Hypothalamus (tissue), 51 donors: ENCODE data around the gene HSH2D.
A peak's percentile ranks its signal among the peaks of the same experiment; 100 is the strongest.

Experiments
- DNase-seq, 51 donors: peaks; one replicate each; lab custom pipeline; 2025; lab: John Stamatoyannopoulos, UW

Gene HSH2D

GRCh38 chr19:16190198-16190597 lies 46.7 kb downstream of the HSH2D start:
- DNase-seq: no peak

- no peak for DNase-seq
Measured at GRCh38 chr19:16190736-16191135, 47.3 kb downstream of the HSH2D start.

GRCh38 chr19:16191216-16191908 lies 47.9 kb downstream of the HSH2D start:
- no peak for DNase-seq

- DNase-seq: no peak
Measured at GRCh38 chr19:16193466-16193865, 50.0 kb downstream of the HSH2D start.

GRCh38 chr19:16197188-16197621 lies 53.7 kb downstream of the HSH2D start:
- no peak for DNase-seq

- DNase-seq: peak; percentile 75 to 99 (median 94)
Measured at GRCh38 chr19:16197622-16198369, 54.3 kb downstream of the HSH2D start, which contains the start of gene AP1M1. Gene AP1M1 (plus strand): TSS chr19:16197911. CDS start chr19:16198027, 116 bp downstream.

GRCh38 chr19:16198370-16198651 lies 54.8 kb downstream of the HSH2D start:
- DNase-seq: no peak

- DNase-seq: no peak
Measured at GRCh38 chr19:16199275-16199932, 55.9 kb downstream of the HSH2D start.

- no peak for DNase-seq
Measured at GRCh38 chr19:16200038-16201010, 56.8 kb downstream of the HSH2D start.

GRCh38 chr19:16201011-16201391 lies 57.5 kb downstream of the HSH2D start:
- no peak for DNase-seq

GRCh38 chr19:16202320-16203255 lies 59.1 kb downstream of the HSH2D start:
- DNase-seq: no peak

- no peak for DNase-seq
Measured at GRCh38 chr19:16203256-16204004, 59.9 kb downstream of the HSH2D start.

GRCh38 chr19:16204005-16204294 lies 60.5 kb downstream of the HSH2D start:
- no peak for DNase-seq

GRCh38 chr19:16205205-16206045 lies 61.9 kb downstream of the HSH2D start:
- peak in 1 of 51 donors; percentile 20 for DNase-seq

GRCh38 chr19:16206046-16206605 lies 62.6 kb downstream of the HSH2D start:
- no peak for DNase-seq

- no peak for DNase-seq
Measured at GRCh38 chr19:16206637-16207036, 63.2 kb downstream of the HSH2D start.

- DNase-seq: no peak
Measured at GRCh38 chr19:16207063-16207462, 63.6 kb downstream of the HSH2D start.
